SHP77 (cell line): ENCODE results near the gene PRKAR1A.
"Not testable (repeated sequence)": the region's sequence is repeated elsewhere in the genome, so short reads cannot be mapped to it uniquely, and the experiment has no call there.

Source experiments
- DNase-seq, 2 experiments: peaks; one replicate each; lab custom pipeline; 2025; lab: John Stamatoyannopoulos, UW

Gene PRKAR1A

DNA sequence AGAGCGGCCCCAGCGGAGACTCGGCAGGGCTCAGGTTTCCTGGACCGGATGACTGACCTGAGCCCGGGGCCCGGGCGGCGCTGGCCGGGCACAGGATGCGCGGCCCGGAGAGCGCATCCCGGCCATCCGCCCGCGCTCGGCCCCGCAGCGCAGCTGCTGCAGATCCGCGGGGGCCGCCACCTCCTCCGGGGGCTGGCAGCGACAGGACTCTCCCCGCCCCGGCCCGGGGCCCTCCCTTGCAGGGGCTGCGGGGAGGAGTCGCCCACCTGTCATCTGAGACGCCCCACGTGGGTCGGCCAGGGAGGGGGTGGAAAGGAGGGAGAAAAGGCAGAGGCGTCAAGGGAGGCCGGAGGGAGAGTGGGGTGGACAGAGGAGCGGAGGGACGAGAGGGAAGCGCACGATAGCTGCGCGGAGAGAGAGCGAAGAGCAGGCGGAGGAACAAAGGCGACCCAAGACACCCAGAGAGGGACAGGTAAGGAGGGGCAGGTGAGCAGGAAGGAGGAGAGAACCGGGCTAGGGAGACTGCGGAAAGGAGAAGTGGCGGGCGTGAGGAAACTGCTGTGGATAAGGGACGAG is 471 bp upstream of the PRKAR1A start:
- DNase-seq = peak; percentile 80 to 83

DNA sequence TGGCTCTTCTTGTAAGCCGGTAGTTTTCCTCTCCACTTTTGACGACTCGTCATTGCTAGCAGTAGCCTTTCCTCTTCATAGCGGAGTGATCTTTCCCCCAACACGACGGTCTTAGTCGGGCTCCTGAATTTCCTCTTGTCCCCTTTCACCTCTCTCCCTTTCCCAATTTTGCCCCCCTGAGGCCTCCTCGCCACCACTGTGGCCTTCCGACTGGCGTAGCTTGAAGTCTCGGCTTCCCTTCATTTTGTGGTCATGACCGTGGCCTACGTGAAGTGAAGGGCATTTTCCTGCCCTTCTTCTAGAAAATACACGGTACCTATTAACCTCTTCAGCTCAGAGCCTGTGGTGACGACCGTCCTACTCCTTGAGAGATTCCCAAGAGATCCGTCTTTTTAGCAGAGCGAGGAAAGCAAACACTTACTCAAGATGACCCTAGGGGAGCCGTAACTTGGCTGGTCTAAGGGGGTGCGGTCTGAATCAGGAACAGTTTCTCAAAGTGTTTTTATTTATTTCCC is 787 bp downstream of the PRKAR1A start:
- DNase-seq = peak in 1 of 2 experiments; percentile 4

DNA sequence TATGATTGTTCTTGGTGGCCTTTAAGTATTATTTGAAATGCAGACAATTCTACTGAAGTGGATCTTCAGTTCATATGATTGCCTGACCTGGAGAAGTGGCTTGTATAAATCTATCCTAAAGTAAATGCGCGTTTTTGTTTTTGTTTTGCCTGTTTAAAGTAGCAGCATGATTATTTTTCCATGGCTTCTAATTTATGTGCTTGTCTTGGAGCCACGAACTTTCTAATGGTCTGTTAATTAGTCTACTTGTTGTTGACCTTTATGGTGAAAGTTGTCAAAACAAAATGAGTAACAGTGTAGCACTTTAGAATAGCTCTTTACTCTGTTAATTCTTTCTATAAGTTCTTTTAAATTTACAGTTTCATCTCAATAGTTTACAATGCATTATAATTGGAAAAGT is 1.7 kb downstream of the PRKAR1A start:
- no peak for DNase-seq

DNA sequence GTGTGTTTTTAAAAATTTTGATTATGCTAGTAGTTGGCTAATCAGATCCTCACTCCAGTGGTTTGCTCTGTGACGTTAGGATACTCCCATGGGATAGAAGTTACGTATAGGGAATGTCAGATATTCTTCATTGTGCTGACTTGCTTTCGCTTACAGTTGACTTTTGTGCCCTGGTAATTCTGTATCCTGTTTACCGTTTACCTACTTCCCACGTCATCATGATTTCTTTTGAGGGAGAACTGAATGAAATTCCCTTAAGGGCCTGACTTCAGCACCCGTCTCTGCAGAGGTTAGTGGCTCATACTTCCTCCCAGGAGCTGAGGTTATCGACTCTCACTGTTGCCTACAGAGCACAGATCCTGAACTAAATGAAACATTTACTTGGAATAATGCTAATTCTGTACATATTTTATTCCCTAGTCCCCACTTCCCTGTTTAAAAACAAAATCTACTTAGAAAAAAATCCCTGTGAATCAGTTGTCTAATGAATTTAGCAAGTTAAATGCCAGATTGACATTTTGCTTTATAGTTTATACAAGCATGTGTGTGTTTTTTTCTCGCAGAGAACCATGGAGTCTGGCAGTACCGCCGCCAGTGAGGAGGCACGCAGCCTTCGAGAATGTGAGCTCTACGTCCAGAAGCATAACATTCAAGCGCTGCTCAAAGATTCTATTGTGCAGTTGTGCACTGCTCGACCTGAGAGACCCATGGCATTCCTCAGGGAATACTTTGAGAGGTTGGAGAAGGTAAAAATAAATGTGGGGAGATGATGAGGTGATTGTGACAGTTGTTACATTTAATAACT is 2.8 kb downstream of the PRKAR1A start:
- DNase-seq = no peak

DNA sequence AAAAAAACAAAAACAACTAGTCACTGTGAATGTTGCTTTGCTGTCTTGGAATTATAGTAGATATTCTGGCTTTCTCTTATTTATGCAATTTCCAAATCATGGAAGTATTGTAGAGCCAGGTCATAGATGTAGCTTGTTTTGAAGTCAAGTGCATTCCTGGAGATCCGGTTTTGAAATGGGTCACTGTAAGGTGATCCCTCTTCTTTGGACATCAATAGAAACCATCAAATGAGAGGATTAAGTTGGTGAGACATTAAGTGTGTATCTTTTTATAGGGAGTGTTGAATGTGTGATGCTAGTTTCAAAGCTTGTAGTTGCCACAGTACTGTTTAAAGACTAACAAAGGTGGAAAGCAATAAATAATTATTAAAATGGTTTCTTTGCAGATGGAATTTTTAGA is 4.5 kb downstream of the PRKAR1A start:
- DNase-seq = no peak

DNA sequence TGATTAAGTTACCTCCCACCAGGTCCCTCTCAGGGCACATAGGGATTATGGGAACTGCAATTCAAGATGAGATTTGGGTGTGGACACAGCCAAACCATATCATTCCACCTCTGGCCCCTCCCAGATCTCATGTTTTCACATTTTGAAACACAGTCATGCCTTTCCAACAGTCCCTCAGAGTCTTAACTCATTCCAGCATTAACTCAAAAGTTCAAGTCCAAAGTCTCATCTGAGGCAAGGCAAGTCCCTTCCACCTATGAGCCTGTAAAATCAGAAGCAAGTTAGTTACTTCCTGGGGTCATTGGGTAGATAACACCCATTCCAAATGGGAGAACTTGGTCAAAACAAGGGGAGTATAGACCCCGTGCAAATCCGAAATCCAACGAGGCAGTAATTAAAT is 5.4 kb downstream of the PRKAR1A start:
- not testable (repeated sequence) for DNase-seq

DNA sequence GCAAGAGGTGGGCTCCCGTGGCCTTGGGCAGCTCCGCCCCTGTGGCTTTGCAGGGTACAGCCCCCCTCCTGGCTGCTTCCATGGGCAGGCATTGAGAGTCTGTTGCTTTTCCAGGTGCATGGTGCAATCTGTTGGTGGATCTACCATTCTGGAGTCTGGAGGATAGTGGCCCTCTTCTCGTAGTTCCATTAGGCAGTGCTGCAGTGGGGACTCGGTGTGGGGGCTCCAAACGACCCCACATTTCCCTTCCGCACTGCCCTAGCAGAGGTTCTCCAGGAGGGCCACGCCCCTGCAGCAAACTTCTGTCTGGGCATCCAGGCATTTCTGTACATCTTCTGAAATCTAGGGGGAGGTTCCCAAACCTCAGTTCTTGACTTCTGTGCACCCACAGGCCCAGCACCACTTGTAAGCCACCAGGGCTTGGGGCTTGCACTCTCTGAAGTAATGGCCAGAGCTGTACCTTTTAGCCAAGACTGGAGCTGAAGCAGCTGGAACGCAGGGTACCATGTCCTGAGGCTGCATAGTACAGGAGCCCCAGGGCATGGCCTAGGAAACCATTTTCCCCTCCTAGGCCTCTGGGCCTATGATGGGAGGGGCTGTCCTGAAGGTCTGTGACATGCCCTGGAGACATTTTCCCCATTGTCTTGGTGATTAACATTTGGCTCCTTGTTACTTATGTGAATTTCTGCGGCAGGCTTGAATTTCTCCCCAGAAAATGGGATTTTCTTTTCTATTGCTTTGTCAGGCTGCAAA is 6.0 kb downstream of the PRKAR1A start:
- DNase-seq = no peak

DNA sequence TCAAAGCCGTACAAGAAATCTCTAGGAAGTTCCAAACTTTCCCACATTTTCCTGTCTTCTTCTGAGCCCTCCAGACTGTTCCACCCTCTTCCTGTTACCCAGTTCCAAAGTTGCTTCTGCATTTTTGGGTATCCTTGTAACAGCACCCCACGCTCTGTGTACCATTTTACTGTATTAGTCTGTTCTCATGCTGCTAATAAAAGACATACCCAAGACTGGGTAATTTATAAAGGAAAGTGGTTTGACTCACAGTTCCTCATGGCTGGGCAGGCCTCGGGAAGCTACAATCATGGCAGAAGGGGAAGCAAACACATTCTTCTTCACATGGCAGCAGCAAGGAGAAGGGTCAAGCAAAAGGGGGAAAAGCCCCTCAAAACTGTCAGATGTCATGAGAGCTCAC is 6.8 kb downstream of the PRKAR1A start:
- not testable (repeated sequence) for DNase-seq

DNA sequence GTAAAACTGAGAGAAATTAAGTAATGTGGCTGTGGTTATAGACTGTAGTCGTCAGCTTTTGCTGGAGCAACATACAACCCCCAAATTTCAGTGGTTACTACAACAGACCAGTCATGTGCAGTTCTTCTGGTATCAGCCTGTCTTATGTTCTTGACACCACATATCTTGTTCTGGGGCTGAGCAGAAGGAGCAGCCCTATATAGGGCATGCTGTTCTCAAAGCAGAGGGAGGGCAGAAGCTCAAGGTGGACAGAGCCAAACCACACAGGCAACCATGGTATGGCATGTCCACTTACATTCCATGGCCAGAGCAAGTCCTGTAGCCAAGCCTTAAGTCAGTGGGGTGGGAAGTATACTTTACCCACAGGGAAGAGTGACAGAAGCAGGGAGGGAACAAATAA is 7.7 kb downstream of the PRKAR1A start:
- DNase-seq = no peak

DNA sequence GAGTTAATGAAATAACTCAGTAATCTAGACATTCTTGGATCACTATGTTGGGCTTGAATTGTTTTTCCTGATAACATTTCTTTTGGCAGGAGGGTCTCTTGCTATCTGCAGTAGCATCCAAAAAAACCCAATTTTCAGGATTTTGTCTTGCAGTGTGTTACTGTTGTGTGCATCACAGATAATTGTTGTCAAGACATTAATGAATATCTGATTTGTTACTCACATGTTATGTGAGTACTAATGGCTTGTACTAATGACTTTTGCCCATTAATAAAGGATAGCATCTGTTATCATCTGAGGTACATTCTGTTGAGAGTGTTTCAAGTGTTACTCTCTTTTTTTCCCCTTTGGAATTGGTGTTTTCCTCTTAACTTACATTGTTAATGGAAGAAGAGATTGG is 10.0 kb downstream of the PRKAR1A start:
- no peak for DNase-seq

DNA sequence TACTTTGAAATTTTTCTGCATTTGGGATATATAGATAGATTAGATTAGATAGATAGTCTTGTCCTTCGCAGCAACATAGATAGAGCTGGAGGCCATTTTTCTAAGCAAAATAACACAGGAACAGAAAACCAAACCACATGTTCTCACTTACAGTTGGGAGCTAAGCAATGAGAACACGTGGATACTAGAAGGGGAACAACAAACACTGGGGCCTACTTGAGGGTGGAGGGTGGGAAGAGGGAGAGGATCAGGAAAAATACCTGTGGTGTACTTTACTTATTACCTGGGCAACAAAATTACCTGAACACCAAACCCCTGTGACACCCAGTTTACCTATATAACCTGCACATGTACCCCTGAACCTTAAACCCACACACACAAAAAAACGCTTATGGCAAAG is 14.3 kb downstream of the PRKAR1A start:
- DNase-seq = no peak

DNA sequence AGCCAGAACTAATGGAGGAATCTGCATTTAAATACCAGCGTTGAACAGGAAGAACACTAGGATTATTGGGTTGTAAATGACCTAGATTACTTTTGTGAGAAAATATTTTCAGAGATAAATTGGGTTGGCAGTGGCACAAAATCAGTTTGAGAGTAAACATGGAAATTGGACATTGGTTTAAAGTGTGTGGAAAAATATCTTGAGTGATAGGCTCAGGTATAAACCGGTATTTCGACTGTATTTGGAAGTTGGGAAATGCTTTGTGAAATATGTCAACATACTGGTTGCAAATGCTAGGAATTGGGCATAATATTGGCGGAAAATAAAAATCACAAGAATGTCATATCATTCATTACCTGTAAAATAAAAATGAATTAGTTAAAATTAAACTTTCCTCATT is 15.1 kb downstream of the PRKAR1A start:
- DNase-seq = no peak

DNA sequence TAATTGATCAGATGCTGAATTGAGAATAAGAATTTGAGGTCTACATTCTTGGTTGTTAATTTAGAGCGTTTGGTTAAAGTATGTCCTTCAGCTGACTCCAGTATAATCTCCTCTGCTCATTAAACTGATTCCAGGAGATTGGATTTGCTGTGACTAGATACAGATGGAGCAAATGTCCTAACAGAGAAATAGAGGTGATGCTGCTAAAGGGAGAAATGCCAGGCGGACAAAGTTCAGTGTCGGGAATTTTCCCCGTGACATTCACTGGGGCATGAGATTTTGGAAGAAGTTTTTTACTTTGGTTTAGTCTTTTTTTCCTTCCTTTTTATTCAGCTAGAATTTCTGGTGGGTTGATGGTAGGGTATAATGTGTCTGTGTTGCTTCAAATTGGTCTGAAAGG is 19.0 kb downstream of the PRKAR1A start:
- DNase-seq = no peak

DNA sequence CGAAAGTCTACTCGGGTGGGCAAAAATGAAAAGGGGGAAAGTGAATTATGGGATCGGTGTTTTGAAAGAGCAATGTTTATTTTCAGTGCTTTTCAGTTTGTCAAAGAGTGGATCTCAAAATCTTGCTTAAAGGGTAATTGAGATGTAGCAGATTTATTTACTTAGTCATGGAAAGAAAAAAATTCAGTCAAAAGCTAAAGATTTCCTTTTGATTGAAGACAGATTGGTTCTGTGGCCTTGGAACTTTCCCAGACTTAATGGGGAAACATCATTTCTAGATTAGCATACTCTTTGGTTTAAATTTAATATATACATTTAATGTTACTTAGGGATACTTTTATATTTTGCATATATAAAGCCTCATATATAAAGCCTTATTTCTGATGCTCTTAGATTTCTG is 20.6 kb downstream of the PRKAR1A start:
- no peak for DNase-seq

DNA sequence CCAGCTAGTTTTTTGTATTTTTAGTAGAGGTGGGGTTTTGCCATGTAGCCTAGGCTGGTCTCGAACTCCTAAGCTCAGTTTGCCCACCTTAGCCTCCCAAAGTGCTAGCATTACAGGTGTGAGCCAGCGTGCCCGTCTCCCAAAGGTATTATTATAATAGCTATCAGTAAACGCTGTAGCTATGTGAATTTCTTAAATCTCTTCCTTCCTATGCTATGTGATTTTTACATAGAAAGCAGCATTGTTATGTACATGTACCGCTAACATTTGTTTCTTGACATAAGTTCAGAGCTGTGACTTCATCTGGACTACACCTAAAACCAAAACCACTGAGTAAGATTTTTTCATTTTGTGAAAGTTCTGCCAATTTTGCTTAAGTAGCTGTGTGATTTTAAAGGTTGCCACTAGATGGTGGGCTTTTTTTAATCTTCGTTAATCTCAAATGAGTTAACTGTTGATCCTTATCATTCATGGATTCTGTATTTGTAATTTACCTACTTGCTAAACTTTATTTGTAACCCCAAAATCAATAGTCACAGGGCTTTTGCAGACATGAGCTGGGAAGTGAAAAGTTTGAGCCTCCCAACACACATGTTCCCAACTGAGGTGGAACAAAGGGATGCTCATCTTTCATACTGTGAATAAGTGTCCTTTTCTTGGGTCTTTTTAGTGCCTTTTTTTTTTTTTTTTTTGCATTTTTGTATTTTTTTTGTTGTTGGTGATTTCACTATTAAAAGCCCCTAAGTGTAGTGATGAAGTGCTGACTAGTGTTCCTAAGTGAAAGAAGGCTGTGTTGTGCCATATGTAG is 21.9 kb downstream of the PRKAR1A start:
- no peak for DNase-seq

DNA sequence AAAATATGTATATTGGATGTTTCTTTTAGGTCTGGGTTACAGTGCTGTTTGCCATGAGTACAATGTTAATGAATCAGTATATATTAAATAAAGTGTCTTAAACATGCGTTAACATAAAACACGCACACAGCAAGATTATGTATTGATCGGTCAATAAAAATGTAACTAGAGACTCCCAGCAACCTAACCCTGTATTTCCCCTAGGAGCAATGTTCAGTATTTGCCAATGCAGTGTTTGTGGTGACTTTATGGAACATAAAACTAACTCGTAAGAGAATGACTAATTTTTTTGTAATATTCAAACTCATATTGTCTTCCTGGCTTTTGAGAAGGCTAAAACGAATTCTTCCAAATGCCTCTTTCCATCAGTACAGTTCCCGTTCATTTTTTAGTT is 22.5 kb downstream of the PRKAR1A start:
- DNase-seq = no peak

DNA sequence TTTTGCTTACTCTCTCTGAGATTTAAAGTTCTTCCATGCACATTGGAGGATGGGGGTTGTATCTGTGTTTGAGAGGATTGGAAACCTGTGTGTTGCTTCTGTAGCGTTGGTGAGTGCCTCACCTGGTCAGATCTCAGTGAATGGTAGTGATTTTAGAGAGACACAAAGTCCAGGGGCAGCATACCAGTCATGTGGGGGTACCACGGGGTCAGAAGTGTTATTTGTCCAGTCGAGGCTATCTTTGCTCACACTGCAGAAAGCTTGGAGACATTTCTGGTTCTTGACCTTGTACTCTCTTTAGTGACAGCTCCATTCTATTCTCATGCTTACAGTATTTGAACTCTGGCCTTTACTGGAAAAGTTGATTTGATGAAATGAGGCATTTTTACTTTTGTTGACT is 23.7 kb downstream of the PRKAR1A start:
- DNase-seq = no peak

DNA sequence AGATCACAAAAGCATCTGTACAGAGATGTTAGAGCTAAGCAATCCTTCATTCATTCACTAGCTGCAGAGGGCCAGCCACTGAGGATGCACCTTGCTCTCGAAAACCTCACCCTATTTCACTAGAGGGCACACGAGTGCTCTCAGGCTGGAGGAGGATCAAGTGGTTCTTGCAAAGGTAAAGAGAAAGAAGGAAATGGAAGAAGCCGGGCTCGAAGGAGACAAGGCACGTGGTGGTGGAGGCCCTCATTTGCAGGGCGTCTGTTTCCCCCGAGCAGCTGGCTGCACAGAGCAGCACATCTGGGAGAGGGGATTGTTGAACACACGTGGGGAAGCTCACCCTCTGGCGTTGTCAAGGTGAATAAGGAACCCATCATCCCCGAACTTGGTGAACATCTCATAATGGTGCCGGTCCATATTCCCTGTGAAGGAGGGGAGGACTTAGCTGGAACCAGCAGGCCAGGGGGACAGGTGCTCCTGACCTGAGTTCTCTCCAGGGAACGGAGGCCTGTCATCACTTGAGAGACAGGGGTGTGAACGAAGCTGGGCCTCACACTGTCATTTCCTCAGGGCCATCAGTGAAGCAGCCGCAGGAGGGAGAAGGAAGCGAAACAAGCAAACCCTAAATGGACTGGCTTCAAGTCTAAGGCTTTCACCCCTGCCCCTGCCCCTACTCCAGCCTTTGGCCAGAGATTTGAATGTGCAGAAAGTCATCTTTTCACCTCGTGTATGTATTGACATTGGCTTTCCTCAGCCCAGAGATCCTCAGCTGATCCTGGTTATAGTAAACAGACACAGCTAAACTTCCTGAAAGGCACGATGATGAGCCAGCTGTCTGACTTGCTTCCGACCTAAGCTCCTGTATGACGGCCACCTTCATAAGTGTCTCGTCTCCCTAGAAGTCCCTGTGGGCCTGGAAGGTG is 27.6 kb downstream of the PRKAR1A start:
- DNase-seq = no peak

DNA sequence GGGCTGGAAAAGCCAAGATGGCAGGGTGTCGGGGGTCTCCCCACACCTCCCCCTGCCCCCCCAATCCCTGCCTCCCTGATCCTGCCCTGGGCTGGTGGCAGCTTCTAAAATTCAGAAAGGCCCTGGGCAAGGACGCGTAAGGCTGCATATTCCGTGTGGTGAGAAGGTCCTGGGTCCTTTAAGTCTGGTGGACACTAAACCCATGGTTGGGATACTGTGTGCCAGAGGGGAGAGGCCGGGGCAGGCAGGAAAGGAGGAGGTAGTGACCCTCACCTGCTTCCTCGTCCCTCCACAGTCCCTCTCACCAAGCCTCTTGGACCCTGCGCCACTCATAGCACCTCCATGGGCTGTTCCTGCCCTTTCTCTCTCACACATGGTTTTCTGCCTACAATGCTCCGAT is 28.8 kb downstream of the PRKAR1A start:
- DNase-seq = no peak

DNA sequence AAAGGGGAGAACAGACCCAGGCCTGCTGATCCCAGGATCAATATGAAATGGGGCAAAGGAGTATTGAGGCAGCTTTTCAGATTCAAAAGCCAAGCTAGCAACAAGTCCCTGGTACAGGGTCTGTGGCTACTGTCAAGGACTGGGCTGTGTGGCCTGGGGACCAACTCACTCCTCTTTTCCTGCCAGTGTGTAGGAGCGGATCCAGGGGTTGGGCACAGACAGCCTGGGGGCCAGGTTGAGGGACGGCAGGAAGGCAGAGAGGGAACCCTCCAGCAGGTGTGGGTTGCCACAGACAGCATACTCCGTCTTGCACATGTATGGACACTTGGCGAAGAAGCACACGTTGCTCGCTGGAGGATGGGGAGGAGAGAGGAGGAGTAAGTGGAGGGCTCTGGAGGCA is 29.6 kb downstream of the PRKAR1A start:
- no peak for DNase-seq
